ENCODE measurements around the gene TYROBP. TPM values are rescaled to one million over a fixed set of nuclear protein-coding genes. Genes with fewer than 3 reads are reported as not detected.
"Not testable (repeated sequence)": the region's sequence is repeated elsewhere in the genome, so short reads cannot be mapped to it uniquely, and the experiment has no call there.

The TYROBP gene
- not detected in 2 replicates for total RNA-seq

GRCh38 chr19:35908010-35908441, at the start of gene TYROBP:
Gene TYROBP (minus strand): TSS chr19:35908295. CDS start chr19:35908228, 67 bp downstream.
- DNase-seq (ENCODE audit: low read depth): no peak
- no peak within 1 kb of the TSS for H3K4me3 ChIP-seq (ENCODE audit: low read depth, low read length)
- no peak for TF ChIP-seq CTCF (IDR thresholded peaks at IDR 0.05; ENCODE audit: insufficient read depth, low read depth, low read length)

GRCh38 chr19:35957411-35957810, 49.3 kb upstream of the TYROBP start:
- DNase-seq (ENCODE audit: low read depth); H3K4me3 ChIP-seq (ENCODE audit: low read depth, low read length): not testable (repeated sequence)

- DNase-seq (ENCODE audit: low read depth): no peak
- no peak overlapping the region for H3K4me3 ChIP-seq (ENCODE audit: low read depth, low read length)
- no peak for TF ChIP-seq CTCF (IDR thresholded peaks at IDR 0.05; ENCODE audit: insufficient read depth, low read depth, low read length)
Measured at GRCh38 chr19:35955881-35956634, 48.0 kb upstream of the TYROBP start.

GRCh38 chr19:35949131-35949530, 41.0 kb upstream of the TYROBP start:
- H3K4me3 ChIP-seq (ENCODE audit: low read depth, low read length): no peak overlapping the region
- TF ChIP-seq CTCF (IDR thresholded peaks at IDR 0.05; ENCODE audit: insufficient read depth, low read depth, low read length): no peak
- DNase-seq (ENCODE audit: low read depth): no peak

GRCh38 chr19:35946203-35946602, 38.1 kb upstream of the TYROBP start:
- TF ChIP-seq CTCF (IDR thresholded peaks at IDR 0.05; ENCODE audit: insufficient read depth, low read depth, low read length): no peak
- no peak for DNase-seq (ENCODE audit: low read depth)
- H3K4me3 ChIP-seq (ENCODE audit: low read depth, low read length): no peak overlapping the region

GRCh38 chr19:35945121-35945790, 37.2 kb upstream of the TYROBP start:
- H3K4me3 ChIP-seq (ENCODE audit: low read depth, low read length): no peak overlapping the region
- no peak for TF ChIP-seq CTCF (IDR thresholded peaks at IDR 0.05; ENCODE audit: insufficient read depth, low read depth, low read length)
- no peak for DNase-seq (ENCODE audit: low read depth)

GRCh38 chr19:35944556-35944955, 36.5 kb upstream of the TYROBP start:
- DNase-seq (ENCODE audit: low read depth): no peak
- H3K4me3 ChIP-seq (ENCODE audit: low read depth, low read length): no peak overlapping the region
- TF ChIP-seq CTCF (IDR thresholded peaks at IDR 0.05; ENCODE audit: insufficient read depth, low read depth, low read length): no peak
